ENCODE data around the gene CELF4.

DNA sequence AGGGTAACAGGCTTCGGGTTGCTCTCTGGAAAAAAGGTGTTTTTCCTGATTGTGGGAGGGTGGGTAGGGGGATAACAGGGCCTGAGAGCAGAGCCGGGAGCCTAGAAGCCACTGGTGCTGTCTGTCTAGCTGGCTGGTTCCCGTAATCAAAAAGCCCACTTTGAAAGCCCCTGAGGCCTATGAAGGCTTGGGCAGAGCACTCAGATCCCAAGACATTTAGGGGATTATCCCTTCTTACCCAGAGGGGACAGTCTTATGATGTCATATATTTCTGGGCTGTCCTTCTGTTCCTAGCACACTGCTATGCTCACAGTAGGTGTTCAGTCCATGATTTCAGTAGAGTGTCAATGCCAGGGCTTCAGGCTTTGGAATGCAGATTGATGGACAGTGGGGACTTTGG is 45.1 kb downstream of the CELF4 start:
- TF ChIP-seq ZNF217 (IDR thresholded peaks at IDR 0.05) (no peak), ZZZ3 (IDR thresholded peaks at IDR 0.05; ENCODE audit: control insufficient read depth, insufficient read length, low read depth) (no peak), PAX5 (IDR thresholded peaks at IDR 0.05; ENCODE audit: borderline replicate concordance, low read depth, low read length) (no peak), POLR2AphosphoS5 (IDR thresholded peaks at IDR 0.05; ENCODE audit: low read length) (no peak), CTCF (IDR thresholded peaks at IDR 0.05 in 2 of 3, conservative IDR thresholded peaks at IDR 0.05 in 1 of 3; ENCODE audit: control insufficient read depth in 2 of 3, extremely low read depth in 1 of 3, insufficient read depth in 1 of 3, low read depth in 3 of 3, low read length in 3 of 3) (no peak), ZBTB40 (IDR thresholded peaks at IDR 0.05; ENCODE audit: borderline replicate concordance) (no peak), NFYB (IDR thresholded peaks at IDR 0.05; ENCODE audit: insufficient read depth, low read depth, low read length) (no peak), HDAC2 (IDR thresholded peaks at IDR 0.05) (no peak), POLR2A (IDR thresholded peaks at IDR 0.05; ENCODE audit: low read depth, low read length) (no peak), RAD21 (IDR thresholded peaks at IDR 0.05; ENCODE audit: insufficient read depth, low read depth, low read length) (no peak)

Data from GM12878 (cell line).